Esophagus squamous epithelium (tissue), 4 donors: ENCODE measurements around the gene NCAPH2.

Experiments used
- CTCF ChIP-seq, 6 experiments: fragments of 450-650 bp in 4 of 6; fragments of 200-600 bp in 2 of 6; sonication (generic) in 2 of 6; IDR thresholded peaks; one replicate each; pipeline ENCODE4 v1.5.1; 2016 to 2019; ENCODE audit warnings: antibody characterized with exemption in 6 of 6, mild to moderate bottlenecking in 4 of 6, moderate library complexity in 4 of 6
- POLR2A ChIP-seq, 4 donors: fragments of 450-650 bp; IDR thresholded peaks; one replicate each; pipeline ENCODE4 v1.6.1; 2017; ENCODE audit warnings: antibody characterized with exemption in 4 of 4, mild to moderate bottlenecking in 4 of 4, moderate library complexity in 3 of 4

- TF ChIP-seq CTCF (IDR thresholded peaks at IDR 0.05), result peak in 1 of 6 experiments; percentile 16
- TF ChIP-seq POLR2A (IDR thresholded peaks at IDR 0.05), result no peak
Measured at GRCh38 chr22:50525858-50526107, 17.8 kb downstream of the NCAPH2 start.
